H1 (cell line): ENCODE data around the gene VEGFD.

Source experiments
- CBX5 ChIP-seq: fragments of 300-800, 300-1000 bp; sonication (generic); IDR thresholded peaks from 2 replicates; pipeline ENCODE4 v1.7.1; 2016; ENCODE audit warnings: antibody characterized with exemption, low read length, low read depth
- CEBPB ChIP-seq: IDR thresholded peaks from 2 replicates; pipeline ENCODE4 v1.6.1; 2012; ENCODE audit warnings: low read depth, low read length
- CREB1 ChIP-seq: IDR thresholded peaks from 2 replicates; pipeline ENCODE4 v1.6.1; 2012; ENCODE audit warnings: inconsistent platforms
- EP300 ChIP-seq, 2 experiments: IDR thresholded peaks; 1 replicate in 1 of 2; 2 replicates in 1 of 2; pipeline ENCODE4 v1.6.1; 2011 to 2012; ENCODE audit warnings: low read depth in 2 of 2, low read length in 2 of 2, mild to moderate bottlenecking in 2 of 2, borderline replicate concordance in 1 of 2, inconsistent platforms in 1 of 2, moderate library complexity in 1 of 2
- POLR2AphosphoS5 ChIP-seq: IDR thresholded peaks from 2 replicates; pipeline ENCODE4 v1.6.1; 2011; ENCODE audit warnings: low read depth, low read length
- ZNF274 ChIP-seq: IDR thresholded peaks from 2 replicates; pipeline ENCODE4 v1.7.0; 2012; ENCODE audit warnings: low read length, borderline replicate concordance; ENCODE audit errors: extremely low read depth
- TF ChIP-seq, protein P1 (sequence below): IDR thresholded peaks from 2 replicates; pipeline ENCODE4 v1.6.1; 2012; ENCODE audit warnings: inconsistent platforms
- TF ChIP-seq, protein P2 (sequence below), 3 experiments: IDR thresholded peaks; 1 replicate in 2 of 3; 2 replicates in 1 of 3; pipeline versions ENCODE4 v1.5.1 to v1.6.1; 2011; ENCODE audit warnings: low read length in 3 of 3, mild to moderate bottlenecking in 3 of 3, inconsistent platforms in 2 of 3, low read depth in 1 of 3, moderate library complexity in 1 of 3; ENCODE audit not compliant: insufficient read depth in 1 of 3; ENCODE audit errors: control extremely low read depth in 1 of 3

GRCh38 chrX:15366506-15367352, 17.5 kb downstream of the VEGFD start:
- TF ChIP-seq ZNF274 (no peak), CEBPB (no peak), EP300 (IDR thresholded peaks at IDR 0.05; ENCODE audit: borderline replicate concordance in 1 of 2, low read depth in 2 of 2, low read length in 2 of 2) (no peak), CREB1 (no peak), CBX5 (no peak), POLR2AphosphoS5 (no peak)
- TF ChIP-seq, protein P1, sequence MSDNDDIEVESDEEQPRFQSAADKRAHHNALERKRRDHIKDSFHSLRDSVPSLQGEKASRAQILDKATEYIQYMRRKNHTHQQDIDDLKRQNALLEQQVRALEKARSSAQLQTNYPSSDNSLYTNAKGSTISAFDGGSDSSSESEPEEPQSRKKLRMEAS: no peak
- TF ChIP-seq, protein P2, sequence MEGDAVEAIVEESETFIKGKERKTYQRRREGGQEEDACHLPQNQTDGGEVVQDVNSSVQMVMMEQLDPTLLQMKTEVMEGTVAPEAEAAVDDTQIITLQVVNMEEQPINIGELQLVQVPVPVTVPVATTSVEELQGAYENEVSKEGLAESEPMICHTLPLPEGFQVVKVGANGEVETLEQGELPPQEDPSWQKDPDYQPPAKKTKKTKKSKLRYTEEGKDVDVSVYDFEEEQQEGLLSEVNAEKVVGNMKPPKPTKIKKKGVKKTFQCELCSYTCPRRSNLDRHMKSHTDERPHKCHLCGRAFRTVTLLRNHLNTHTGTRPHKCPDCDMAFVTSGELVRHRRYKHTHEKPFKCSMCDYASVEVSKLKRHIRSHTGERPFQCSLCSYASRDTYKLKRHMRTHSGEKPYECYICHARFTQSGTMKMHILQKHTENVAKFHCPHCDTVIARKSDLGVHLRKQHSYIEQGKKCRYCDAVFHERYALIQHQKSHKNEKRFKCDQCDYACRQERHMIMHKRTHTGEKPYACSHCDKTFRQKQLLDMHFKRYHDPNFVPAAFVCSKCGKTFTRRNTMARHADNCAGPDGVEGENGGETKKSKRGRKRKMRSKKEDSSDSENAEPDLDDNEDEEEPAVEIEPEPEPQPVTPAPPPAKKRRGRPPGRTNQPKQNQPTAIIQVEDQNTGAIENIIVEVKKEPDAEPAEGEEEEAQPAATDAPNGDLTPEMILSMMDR (IDR thresholded peaks at IDR 0.05; ENCODE audit: control extremely low read depth in 1 of 3, insufficient read depth in 1 of 3, low read depth in 1 of 3, low read length in 3 of 3): no peak
